HFFc6 (cell line): Measurements from ENCODE around the gene GALNT16. TPM values are rescaled to one million over a fixed set of nuclear protein-coding genes. Genes with fewer than 3 reads are reported as not detected.

Source experiments
- DNase-seq: peaks from one replicate; pipeline ENCODE4 v3.0.0-alpha.2; 2018
- H3K27ac Mint-ChIP-seq: 2 replicates; pipeline ENCODE4 v1.8.0; 2020; ENCODE audit warnings: mild to moderate bottlenecking, mixed read lengths
- H3K27me3 Mint-ChIP-seq: 2 replicates; pipeline ENCODE4 v1.8.0; 2021; ENCODE audit warnings: mild to moderate bottlenecking, moderate library complexity, mixed read lengths; ENCODE audit not compliant: insufficient read depth
- H3K36me3 Mint-ChIP-seq: 2 replicates; pipeline ENCODE4 v1.8.0; 2021; ENCODE audit warnings: low read depth, mixed read lengths
- H3K4me1 Mint-ChIP-seq: 2 replicates; pipeline ENCODE4 v1.8.0; 2020; ENCODE audit warnings: low read depth, mixed read lengths
- H3K4me3 Mint-ChIP-seq: 2 replicates; pipeline ENCODE4 v1.8.0; 2020; ENCODE audit warnings: mild to moderate bottlenecking, moderate library complexity, mixed read lengths
- H3K9me3 Mint-ChIP-seq: 2 replicates; pipeline ENCODE4 v1.8.0; 2020; ENCODE audit warnings: mild to moderate bottlenecking, mixed read lengths
- total RNA-seq, 6 experiments: library from RNA; stranded (reverse); fragmentation: NEBNext Ultra II Directional; extraction: Animal tissue kit (Norgen Biotek cat#: 25700); gene quantifications; 2 replicates in 1 of 6; 3 replicates in 5 of 6; pipeline ENCODE4 v1.2.3, GENCODE V29; 2021
- TF ChIP-seq, protein P1 (sequence below): fragments of 200-600 bp; sonication (generic); IDR thresholded peaks from 2 replicates; pipeline ENCODE4 v1.5.0; 2021; ENCODE audit warnings: antibody characterized with exemption, mild to moderate bottlenecking

The GALNT16 gene
- total RNA-seq, 6 experiments from 2014 or later, result 0.11 to 0.38 (median 0.24) TPM

DNA sequence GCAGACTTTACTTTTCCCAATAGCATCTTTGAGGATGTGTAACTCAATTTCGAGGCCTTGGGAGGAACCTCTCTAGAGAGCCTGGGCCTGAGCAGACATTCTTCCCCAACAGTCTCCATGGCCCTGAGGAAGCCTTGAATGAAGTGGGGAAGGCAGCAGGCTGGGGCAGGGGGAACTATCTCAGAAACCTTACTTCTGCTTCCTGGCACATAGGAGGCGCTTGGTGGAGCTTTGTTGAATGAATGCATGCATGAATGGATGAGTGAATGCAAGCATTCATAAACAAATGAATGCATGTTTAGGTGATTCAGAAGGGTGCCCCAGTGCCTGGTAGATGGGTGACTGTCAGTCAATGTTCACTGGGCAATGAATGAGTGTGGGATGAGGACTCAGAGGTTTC is 58.3 kb downstream of the GALNT16 start:
- Mint-ChIP-seq H3K27me3 (peaks cover 4% of the 10 kb centered on the region; the same call in 1 of the 2 replicates), H3K9me3 (no peaks in the 10 kb centered on the region), H3K4me1 (peaks cover 30% of the 10 kb centered on the region), H3K4me3 (no peak overlapping the region), H3K36me3 (0 out of 2 replicates have a peak, but pooled peaks cover 5% of the 10 kb centered on the region), H3K27ac (no peak overlapping the region)
- TF ChIP-seq, protein P1, sequence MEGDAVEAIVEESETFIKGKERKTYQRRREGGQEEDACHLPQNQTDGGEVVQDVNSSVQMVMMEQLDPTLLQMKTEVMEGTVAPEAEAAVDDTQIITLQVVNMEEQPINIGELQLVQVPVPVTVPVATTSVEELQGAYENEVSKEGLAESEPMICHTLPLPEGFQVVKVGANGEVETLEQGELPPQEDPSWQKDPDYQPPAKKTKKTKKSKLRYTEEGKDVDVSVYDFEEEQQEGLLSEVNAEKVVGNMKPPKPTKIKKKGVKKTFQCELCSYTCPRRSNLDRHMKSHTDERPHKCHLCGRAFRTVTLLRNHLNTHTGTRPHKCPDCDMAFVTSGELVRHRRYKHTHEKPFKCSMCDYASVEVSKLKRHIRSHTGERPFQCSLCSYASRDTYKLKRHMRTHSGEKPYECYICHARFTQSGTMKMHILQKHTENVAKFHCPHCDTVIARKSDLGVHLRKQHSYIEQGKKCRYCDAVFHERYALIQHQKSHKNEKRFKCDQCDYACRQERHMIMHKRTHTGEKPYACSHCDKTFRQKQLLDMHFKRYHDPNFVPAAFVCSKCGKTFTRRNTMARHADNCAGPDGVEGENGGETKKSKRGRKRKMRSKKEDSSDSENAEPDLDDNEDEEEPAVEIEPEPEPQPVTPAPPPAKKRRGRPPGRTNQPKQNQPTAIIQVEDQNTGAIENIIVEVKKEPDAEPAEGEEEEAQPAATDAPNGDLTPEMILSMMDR, result no peak
- DNase-seq, result no peak

- 0 out of 2 replicates have a peak, but pooled peaks cover 5% of the 10 kb centered on the region for H3K36me3 Mint-ChIP-seq
- TF ChIP-seq, protein P1, result no peak
- H3K9me3 Mint-ChIP-seq, result no peaks in the 10 kb centered on the region
- H3K4me3 Mint-ChIP-seq, result no peak overlapping the region
- H3K27ac Mint-ChIP-seq, result no peak overlapping the region
- DNase-seq, result no peak
- H3K27me3 Mint-ChIP-seq, result peaks cover 5% of the 10 kb centered on the region; the same call in 1 of the 2 replicates
- peaks cover 30% of the 10 kb centered on the region for H3K4me1 Mint-ChIP-seq
Measured at GRCh38 chr14:69318901-69319475, 59.0 kb downstream of the GALNT16 start.

DNA sequence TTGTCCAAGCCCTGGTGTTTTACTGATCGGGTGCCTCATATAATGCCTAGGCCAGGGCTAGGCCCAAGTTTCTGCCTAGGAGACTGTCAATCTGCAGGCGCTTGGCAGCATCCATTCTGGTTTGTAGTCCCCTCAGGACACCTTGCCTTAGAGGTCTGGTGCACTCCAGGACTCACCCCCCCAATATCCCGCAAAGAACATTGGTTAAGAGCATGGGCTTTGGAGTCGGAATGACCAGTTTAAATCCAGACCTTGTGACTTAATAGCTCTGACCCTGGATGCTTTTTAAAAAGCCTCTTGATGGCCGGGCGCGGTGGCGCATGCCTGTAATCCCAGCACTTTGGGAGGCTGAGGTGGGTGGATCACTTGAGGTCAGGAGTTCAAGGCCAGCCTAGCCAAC is 60.0 kb downstream of the GALNT16 start:
- no peak for DNase-seq
- Mint-ChIP-seq H3K9me3 (no peaks in the 10 kb centered on the region), H3K4me3 (no peak overlapping the region), H3K4me1 (peaks cover 30% of the 10 kb centered on the region), H3K36me3 (0 out of 2 replicates have a peak, but pooled peaks cover 5% of the 10 kb centered on the region), H3K27me3 (peaks cover 7% of the 10 kb centered on the region; the same call in 1 of the 2 replicates), H3K27ac (no peak overlapping the region)
- TF ChIP-seq, protein P1, result no peak

DNA sequence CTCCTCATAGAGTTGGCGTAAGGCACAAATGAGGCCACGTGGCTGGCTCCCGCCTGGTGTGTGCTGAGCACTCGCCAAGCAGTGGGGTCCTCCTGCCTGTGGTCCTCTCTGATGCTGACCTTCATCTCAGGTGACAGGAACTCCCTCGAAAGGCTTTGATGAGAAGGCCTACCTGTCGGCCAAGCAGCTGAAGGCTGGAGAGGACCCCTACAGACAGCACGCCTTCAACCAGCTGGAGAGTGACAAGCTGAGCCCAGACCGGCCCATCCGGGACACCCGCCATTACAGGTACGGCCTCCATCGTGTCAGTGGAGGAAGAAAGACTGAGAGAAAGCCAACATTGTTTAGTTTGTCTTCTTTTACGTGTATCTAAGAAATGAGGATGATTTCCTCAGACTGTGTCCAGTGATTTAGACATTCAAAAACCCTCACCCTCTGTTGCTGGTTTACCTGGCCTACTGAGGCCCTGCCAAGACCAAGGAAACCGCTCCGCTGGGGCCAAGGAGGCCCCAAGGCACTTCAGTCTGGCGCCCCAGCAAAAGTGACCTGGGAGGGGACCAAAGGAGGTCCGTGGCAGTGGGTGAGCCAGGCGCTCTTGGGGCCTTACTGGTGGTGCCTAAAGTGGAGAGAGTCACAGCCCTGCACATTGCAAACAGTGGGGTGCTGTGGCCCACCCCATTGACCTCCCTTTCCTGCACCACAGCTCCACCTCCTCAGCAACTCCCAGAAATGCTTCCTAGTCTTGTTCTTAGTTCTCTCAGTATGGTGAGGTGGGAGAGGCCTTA is 60.8 kb downstream of the GALNT16 start:
- DNase-seq, result no peak
- H3K27ac Mint-ChIP-seq, result no peak overlapping the region
- H3K27me3 Mint-ChIP-seq, result peaks cover 8% of the 10 kb centered on the region; the same call in 1 of the 2 replicates
- no peak overlapping the region for H3K4me3 Mint-ChIP-seq
- H3K4me1 Mint-ChIP-seq, result peaks cover 29% of the 10 kb centered on the region
- TF ChIP-seq, protein P1, result no peak
- 0 out of 2 replicates have a peak, but pooled peaks cover 2% of the 10 kb centered on the region for H3K36me3 Mint-ChIP-seq
- H3K9me3 Mint-ChIP-seq, result no peaks in the 10 kb centered on the region

DNA sequence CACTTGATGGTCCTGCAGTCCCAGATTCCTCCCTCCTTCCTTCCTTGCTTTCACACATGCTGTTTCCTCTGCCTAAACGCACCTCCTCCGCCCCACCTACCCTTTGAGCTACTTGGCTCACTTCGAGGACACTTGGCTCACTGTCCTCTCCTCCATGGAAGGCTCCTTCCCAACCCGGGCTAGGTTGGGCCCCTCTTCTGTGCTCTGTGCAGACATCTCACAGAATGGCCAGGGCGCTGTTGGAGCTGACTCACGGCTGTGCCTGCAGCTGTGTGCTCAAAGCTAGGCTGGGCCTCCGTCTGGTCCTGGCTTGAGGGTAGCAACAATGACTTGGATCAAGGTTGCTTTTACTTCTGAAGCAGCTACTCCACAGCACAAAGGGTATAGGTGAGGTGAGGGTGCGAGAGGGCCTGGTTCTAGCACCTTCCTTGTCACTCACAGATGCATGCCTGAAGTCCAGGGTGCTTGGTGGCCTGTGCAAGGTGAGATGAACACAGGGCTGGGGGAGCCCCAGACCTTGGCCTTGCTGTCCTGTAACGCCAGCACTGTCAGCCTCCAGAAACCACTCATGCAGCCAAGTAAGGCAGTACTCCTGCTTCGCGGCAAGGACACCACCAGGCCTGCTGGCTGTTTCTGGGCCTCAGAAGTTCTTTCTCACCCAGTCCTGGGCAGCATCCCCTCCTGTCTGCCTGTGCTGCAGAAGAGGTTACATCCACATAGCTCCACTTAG is 61.8 kb downstream of the GALNT16 start:
- no peak overlapping the region for H3K4me3 Mint-ChIP-seq
- peaks cover 19% of the 10 kb centered on the region for H3K4me1 Mint-ChIP-seq
- H3K9me3 Mint-ChIP-seq, result no peaks in the 10 kb centered on the region
- no peaks in the 10 kb centered on the region for H3K36me3 Mint-ChIP-seq
- H3K27me3 Mint-ChIP-seq, result peaks cover 8% of the 10 kb centered on the region
- no peak overlapping the region for H3K27ac Mint-ChIP-seq
- TF ChIP-seq, protein P1, result no peak
- no peak for DNase-seq
